ENCODE data around the gene UQCC3.

- TF ChIP-seq POLR2AphosphoS5 (IDR thresholded peaks at IDR 0.05; ENCODE audit: borderline replicate concordance, low read depth, low read length), result no peak
- TF ChIP-seq EZH2 (IDR thresholded peaks at IDR 0.05), result no peak
Measured at GRCh38 chr11:62647609-62648005, 23.9 kb upstream of the UQCC3 start.
